Panc1 (cell line): Measurements from ENCODE around the gene KCNIP4. TPM values are rescaled to one million over a fixed set of nuclear protein-coding genes. Genes with fewer than 3 reads are reported as not detected.

Experiments
- ATAC-seq: fragments of 200-7000 bp; cut with Tn5 transposase; 2 replicates; pipeline ENCODE4 v1.9.1; 2020; ENCODE audit warnings: mild to moderate bottlenecking, moderate library complexity
- BruUV-seq: library from RNA; stranded (reverse); fragments of 400-500 nt; replicated peaks from 2 replicates; lab custom pipeline; 2021; lab: Mats Ljungman, UMichigan
- CTCF ChIA-PET: fragments of 300-600 bp; sonication (Branson Sonifier 250); formaldehyde crosslinking; loops from one replicate; lab custom pipeline; 2022; ENCODE audit warnings: antibody characterized with exemption; lab: Charles Lee
- POLR2A ChIA-PET: fragments of 300-600 bp; sonication (Branson Sonifier 250); formaldehyde crosslinking; loops from one replicate; lab custom pipeline; 2022; ENCODE audit warnings: antibody characterized with exemption; lab: Charles Lee
- DNase-seq: peaks from one replicate; pipeline ENCODE4 v3.0.0-alpha.2; 2010; ENCODE audit warnings: low read depth, low spot score
- H3K27ac ChIP-seq: 2 replicates; pipeline ENCODE4 v1.5.1; 2011; ENCODE audit warnings: mild to moderate bottlenecking, low read length, inconsistent platforms
- H3K27me3 ChIP-seq: fragments of 200-500 bp; sonication (Bioruptor generic); 2 replicates; pipeline ENCODE4 v1.6.0; 2014; ENCODE audit warnings: low read length, inconsistent platforms; ENCODE audit not compliant: control insufficient read depth, insufficient read depth
- H3K36me3 ChIP-seq: fragments of 200-500 bp; sonication (Bioruptor generic); 2 replicates; pipeline ENCODE4 v1.5.1; 2014; ENCODE audit warnings: inconsistent platforms, mild to moderate bottlenecking, low read length, moderate library complexity; ENCODE audit not compliant: control insufficient read depth, insufficient read depth
- H3K4me1 ChIP-seq: 2 replicates; pipeline ENCODE4 v1.5.1; 2011; ENCODE audit warnings: inconsistent platforms, mild to moderate bottlenecking, low read length, moderate library complexity; ENCODE audit not compliant: control insufficient read depth, insufficient read depth
- H3K4me3 ChIP-seq, 2 experiments: 2 replicates each; pipeline ENCODE4 v1.5.1; 2011 to 2012; ENCODE audit warnings: low read depth in 2 of 2, low read length in 2 of 2, mild to moderate bottlenecking in 2 of 2, inconsistent platforms in 1 of 2, moderate library complexity in 1 of 2
- H3K9me3 ChIP-seq: fragments of 200-500 bp; sonication (Bioruptor generic); 2 replicates; pipeline ENCODE4 v1.5.1; 2014; ENCODE audit warnings: low read depth, mild to moderate bottlenecking, inconsistent platforms, low read length, moderate library complexity; ENCODE audit not compliant: control insufficient read depth, insufficient read depth
- CTCF ChIP-seq: fragments of 450-650 bp; IDR thresholded peaks from 2 replicates; pipeline ENCODE4 v1.5.1; 2017; ENCODE audit warnings: mild to moderate bottlenecking
- POLR2AphosphoS5 ChIP-seq: IDR thresholded peaks from 2 replicates; pipeline ENCODE4 v1.6.1; 2012; ENCODE audit warnings: mild to moderate bottlenecking, low read depth, low read length, moderate library complexity
- SIN3A ChIP-seq: IDR thresholded peaks from 2 replicates; pipeline ENCODE4 v1.6.1; 2012; ENCODE audit warnings: low read depth, mild to moderate bottlenecking, low read length, moderate library complexity, borderline replicate concordance; ENCODE audit not compliant: insufficient read depth
- TCF7L2 ChIP-seq: IDR thresholded peaks from 2 replicates; pipeline ENCODE4 v1.6.1; 2011; ENCODE audit warnings: mild to moderate bottlenecking, low read depth, low read length, inconsistent platforms
- in situ Hi-C: cut with HindIII; loops from 2 replicates; pipeline ENCODE4 v1.10.0; 2016; ENCODE audit warnings: low sequenced_read_pairs, low pct_unique_long_range_greater_than_20kb
- intact Hi-C: fragments of 100-400 bp; cut with micrococcal nuclease; formaldehyde crosslinking; loops from one replicate; pipeline ENCODE4 v1.10.0; 2022; ENCODE audit not compliant: unreplicated experiment
- total RNA-seq: library from RNA; stranded (reverse); gene quantifications from one replicate; pipeline ENCODE4 v1.2.1, GENCODE V29; 2021; ENCODE audit not compliant: unreplicated experiment
- TF ChIP-seq, protein P1 (sequence below), 2 experiments: IDR thresholded peaks; 2 replicates each; pipeline ENCODE4 v1.6.1; 2011 to 2012; ENCODE audit warnings: low read depth in 2 of 2, control low read depth in 1 of 2, low read length in 1 of 2, mild to moderate bottlenecking in 1 of 2, moderate library complexity in 1 of 2; ENCODE audit not compliant: insufficient read depth in 1 of 2

The KCNIP4 gene
- total RNA-seq, 1 experiment from 2014 or later, result not detected

GRCh38 chr4:21535898-21536297, 412.7 kb downstream of the KCNIP4 start:
- intact Hi-C loops, result no loop called here
- DNase-seq, result no peak
- Histone ChIP-seq H3K4me3 (no peak overlapping the region), H3K4me1 (no peaks in the 10 kb centered on the region), H3K9me3 (no peaks in the 10 kb centered on the region), H3K27me3 (no peaks in the 10 kb centered on the region), H3K36me3 (no peaks in the 10 kb centered on the region), H3K27ac (no peak overlapping the region)
- no TSS peak for BruUV-seq
- in situ Hi-C loops, result no loop called here
- ATAC-seq, result no peak
- ChIA-PET CTCF (no interaction called here), POLR2A (no interaction called here)
- TF ChIP-seq TCF7L2 (no peak), CTCF (no peak), SIN3A (no peak), POLR2AphosphoS5 (no peak)
- TF ChIP-seq, protein P1, sequence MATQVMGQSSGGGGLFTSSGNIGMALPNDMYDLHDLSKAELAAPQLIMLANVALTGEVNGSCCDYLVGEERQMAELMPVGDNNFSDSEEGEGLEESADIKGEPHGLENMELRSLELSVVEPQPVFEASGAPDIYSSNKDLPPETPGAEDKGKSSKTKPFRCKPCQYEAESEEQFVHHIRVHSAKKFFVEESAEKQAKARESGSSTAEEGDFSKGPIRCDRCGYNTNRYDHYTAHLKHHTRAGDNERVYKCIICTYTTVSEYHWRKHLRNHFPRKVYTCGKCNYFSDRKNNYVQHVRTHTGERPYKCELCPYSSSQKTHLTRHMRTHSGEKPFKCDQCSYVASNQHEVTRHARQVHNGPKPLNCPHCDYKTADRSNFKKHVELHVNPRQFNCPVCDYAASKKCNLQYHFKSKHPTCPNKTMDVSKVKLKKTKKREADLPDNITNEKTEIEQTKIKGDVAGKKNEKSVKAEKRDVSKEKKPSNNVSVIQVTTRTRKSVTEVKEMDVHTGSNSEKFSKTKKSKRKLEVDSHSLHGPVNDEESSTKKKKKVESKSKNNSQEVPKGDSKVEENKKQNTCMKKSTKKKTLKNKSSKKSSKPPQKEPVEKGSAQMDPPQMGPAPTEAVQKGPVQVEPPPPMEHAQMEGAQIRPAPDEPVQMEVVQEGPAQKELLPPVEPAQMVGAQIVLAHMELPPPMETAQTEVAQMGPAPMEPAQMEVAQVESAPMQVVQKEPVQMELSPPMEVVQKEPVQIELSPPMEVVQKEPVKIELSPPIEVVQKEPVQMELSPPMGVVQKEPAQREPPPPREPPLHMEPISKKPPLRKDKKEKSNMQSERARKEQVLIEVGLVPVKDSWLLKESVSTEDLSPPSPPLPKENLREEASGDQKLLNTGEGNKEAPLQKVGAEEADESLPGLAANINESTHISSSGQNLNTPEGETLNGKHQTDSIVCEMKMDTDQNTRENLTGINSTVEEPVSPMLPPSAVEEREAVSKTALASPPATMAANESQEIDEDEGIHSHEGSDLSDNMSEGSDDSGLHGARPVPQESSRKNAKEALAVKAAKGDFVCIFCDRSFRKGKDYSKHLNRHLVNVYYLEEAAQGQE (IDR thresholded peaks at IDR 0.05; ENCODE audit: insufficient read depth in 1 of 2, low read depth in 2 of 2, low read length in 1 of 2), result no peak

- TF ChIP-seq SIN3A (no peak), CTCF (no peak), POLR2AphosphoS5 (no peak), TCF7L2 (no peak)
- TF ChIP-seq, protein P1 (IDR thresholded peaks at IDR 0.05; ENCODE audit: insufficient read depth in 1 of 2, low read depth in 2 of 2, low read length in 1 of 2), result no peak
- Histone ChIP-seq H3K4me3 (no peak overlapping the region), H3K27me3 (no peaks in the 10 kb centered on the region), H3K27ac (no peak overlapping the region), H3K4me1 (no peaks in the 10 kb centered on the region), H3K36me3 (no peaks in the 10 kb centered on the region), H3K9me3 (no peaks in the 10 kb centered on the region)
- no peak for DNase-seq
- ATAC-seq, result no peak
- BruUV-seq, result no TSS peak
- intact Hi-C loops (no loop called here), in situ Hi-C loops (no loop called here)
- ChIA-PET POLR2A (no interaction called here), CTCF (no interaction called here)
Measured at GRCh38 chr4:21531048-21531447, 417.5 kb downstream of the KCNIP4 start.
